Liver (tissue), 9 donors: ENCODE results near the gene RCOR1. TPM values are rescaled to one million over a fixed set of nuclear protein-coding genes. Genes with fewer than 3 reads are reported as not detected.

Experiments
- DNase-seq: peaks from one replicate; pipeline ENCODE4 v3.0.0-alpha.2; 2017; ENCODE audit warnings: low spot score
- H3K27ac ChIP-seq, 2 donors: one replicate each; pipeline ENCODE4 v1.7.0; 2013; ENCODE audit warnings: inconsistent platforms in 2 of 2, low read length in 2 of 2, control low read depth in 1 of 2, low read depth in 1 of 2, mild to moderate bottlenecking in 1 of 2
- H3K27me3 ChIP-seq, 4 donors: one replicate each; pipeline versions ENCODE4 v1.6.1 to v1.7.0; 2013; ENCODE audit warnings: low read length in 3 of 4, inconsistent platforms in 1 of 4, mild to moderate bottlenecking in 1 of 4, moderate library complexity in 1 of 4; ENCODE audit not compliant: control insufficient read depth in 4 of 4, insufficient read depth in 4 of 4
- H3K36me3 ChIP-seq, 4 donors: one replicate each; pipeline versions ENCODE4 v1.6.1 to v1.7.0; 2013; ENCODE audit warnings: low read length in 3 of 4, mild to moderate bottlenecking in 3 of 4, low read depth in 1 of 4, moderate library complexity in 1 of 4; ENCODE audit not compliant: control insufficient read depth in 4 of 4, insufficient read depth in 3 of 4
- H3K4me1 ChIP-seq, 4 donors: one replicate each; pipeline versions ENCODE4 v1.6.1 to v1.7.0; 2013; ENCODE audit warnings: low read length in 3 of 4, mild to moderate bottlenecking in 3 of 4, moderate library complexity in 1 of 4; ENCODE audit not compliant: control insufficient read depth in 4 of 4, insufficient read depth in 4 of 4
- H3K4me3 ChIP-seq, 3 donors: one replicate each; pipeline versions ENCODE4 v1.6.1 to v1.7.0; 2013; ENCODE audit warnings: low read length in 3 of 3, control low read depth in 1 of 3, low read depth in 1 of 3, mild to moderate bottlenecking in 1 of 3
- H3K9ac ChIP-seq, 2 donors: one replicate each; pipeline ENCODE4 v1.7.0; 2013; ENCODE audit warnings: low read length in 2 of 2, mild to moderate bottlenecking in 2 of 2, moderate library complexity in 2 of 2, control low read depth in 1 of 2, low read depth in 1 of 2
- H3K9me3 ChIP-seq, 4 donors: one replicate each; pipeline versions ENCODE4 v1.6.1 to v1.7.0; 2013; ENCODE audit warnings: low read length in 3 of 4; ENCODE audit not compliant: control insufficient read depth in 4 of 4
- EGR1 ChIP-seq, 2 donors: IDR thresholded peaks; 2 replicates each; pipeline ENCODE4 v1.6.1; 2016 to 2018; ENCODE audit warnings: antibody characterized with exemption in 2 of 2, low read depth in 2 of 2
- FOXA2 ChIP-seq: IDR thresholded peaks from 2 replicates; pipeline ENCODE4 v1.6.1; 2016; ENCODE audit warnings: antibody characterized with exemption
- GABPA ChIP-seq, 2 donors: IDR thresholded peaks in 1 of 2; conservative IDR thresholded peaks in 1 of 2; 2 replicates each; pipeline ENCODE4 v1.6.1; 2016; ENCODE audit warnings: antibody characterized with exemption in 2 of 2, mild to moderate bottlenecking in 1 of 2, moderate library complexity in 1 of 2
- HNF4A ChIP-seq, 2 donors: conservative IDR thresholded peaks; 2 replicates each; pipeline ENCODE4 v1.6.1; 2016; ENCODE audit warnings: antibody characterized with exemption in 2 of 2, mild to moderate bottlenecking in 2 of 2
- HNF4G ChIP-seq: IDR thresholded peaks from 2 replicates; pipeline ENCODE4 v1.6.1; 2016; ENCODE audit warnings: antibody characterized with exemption
- JUND ChIP-seq, 2 donors: IDR thresholded peaks; 2 replicates each; pipeline ENCODE4 v1.6.1; 2016; ENCODE audit warnings: antibody characterized with exemption in 2 of 2
- NR2F2 ChIP-seq: IDR thresholded peaks from 2 replicates; pipeline ENCODE4 v1.6.1; 2016; ENCODE audit warnings: antibody characterized with exemption
- RAD21 ChIP-seq, 2 donors: IDR thresholded peaks; 2 replicates each; pipeline ENCODE4 v1.6.1; 2016; ENCODE audit warnings: antibody characterized with exemption in 2 of 2, mild to moderate bottlenecking in 2 of 2
- RXRA ChIP-seq, 2 donors: IDR thresholded peaks; 2 replicates each; pipeline ENCODE4 v1.6.1; 2017 to 2018; ENCODE audit warnings: antibody characterized with exemption in 2 of 2, mild to moderate bottlenecking in 1 of 2
- SP1 ChIP-seq: IDR thresholded peaks from 2 replicates; pipeline ENCODE4 v1.6.1; 2018; ENCODE audit warnings: antibody characterized with exemption, mild to moderate bottlenecking
- TAF1 ChIP-seq: conservative IDR thresholded peaks from 2 replicates; pipeline ENCODE4 v1.6.1; 2016; ENCODE audit warnings: antibody characterized with exemption, mild to moderate bottlenecking
- YY1 ChIP-seq: IDR thresholded peaks from 2 replicates; pipeline ENCODE4 v1.6.1; 2016; ENCODE audit warnings: antibody characterized with exemption, mild to moderate bottlenecking
- WGBS: extraction: QIAGEN DNeasy Blood & Tissue Kit; methylation state at CpG from one replicate; pipeline ENCODE4 v1.1.7; 2013; 5-methylcytosine and 5-hydroxymethylcytosine counted together
- polyA plus RNA-seq, 2 donors: library from polyadenylated mRNA; stranded (reverse) in 1 of 2; unstranded in 1 of 2; fragments of 200-250 nt in 1 of 2; fragments of >200 nt in 1 of 2; fragmentation: Nextera tagmentation in 1 of 2; extraction: Ambion mirVana in 1 of 2; gene quantifications; one replicate each; pipeline versions ENCODE4 v1.2.1 to v1.2.3, GENCODE V29; 2013 to 2015
- total RNA-seq, 2 donors: library from RNA; depleted of rRNA; stranded (reverse); fragments of >200 nt; gene quantifications; one replicate each; pipeline ENCODE4 v1.2.3, GENCODE V29; 2014
- TF ChIP-seq, protein P1 (sequence below): fragments of 150-350 bp; IDR thresholded peaks from 2 replicates; pipeline ENCODE4 v1.5.1; 2017; ENCODE audit warnings: improper control_type of control experiment, low read depth, low read length; ENCODE audit not compliant: missing input control
- TF ChIP-seq, protein P2 (sequence below): IDR thresholded peaks from 2 replicates; pipeline ENCODE4 v1.6.1; 2016; ENCODE audit warnings: antibody characterized with exemption
- donor health status: healthy.
- donor health status: healthy.
- donor health status: healthy.
- donor health status: healthy.
- donor health status: healthy.

RCOR1 gene
- total and polyA plus RNA-seq, 4 donors: 4.2 to 17.0 (median 5.7) TPM

DNA sequence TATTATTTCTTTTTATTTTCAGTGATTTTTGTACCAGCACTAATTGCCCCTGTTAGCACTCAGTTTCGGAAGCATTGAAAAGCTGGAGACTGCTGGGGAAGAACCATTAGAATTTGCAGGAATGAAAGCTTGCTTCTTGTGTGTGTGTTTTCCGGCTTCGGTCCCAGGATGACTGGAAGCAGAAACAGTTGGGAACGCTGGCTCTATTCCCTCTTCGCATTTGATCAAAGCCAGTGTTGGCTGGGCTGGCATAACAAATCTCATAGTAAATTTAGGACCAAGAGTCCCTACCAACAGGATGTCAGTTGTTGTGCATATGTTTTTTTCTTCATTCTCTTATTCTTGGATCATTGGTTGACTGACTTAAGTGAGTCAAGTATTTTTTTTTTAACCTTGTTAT lies 131.2 kb downstream of the RCOR1 start:
- no peak for DNase-seq
- TF ChIP-seq, protein P1, sequence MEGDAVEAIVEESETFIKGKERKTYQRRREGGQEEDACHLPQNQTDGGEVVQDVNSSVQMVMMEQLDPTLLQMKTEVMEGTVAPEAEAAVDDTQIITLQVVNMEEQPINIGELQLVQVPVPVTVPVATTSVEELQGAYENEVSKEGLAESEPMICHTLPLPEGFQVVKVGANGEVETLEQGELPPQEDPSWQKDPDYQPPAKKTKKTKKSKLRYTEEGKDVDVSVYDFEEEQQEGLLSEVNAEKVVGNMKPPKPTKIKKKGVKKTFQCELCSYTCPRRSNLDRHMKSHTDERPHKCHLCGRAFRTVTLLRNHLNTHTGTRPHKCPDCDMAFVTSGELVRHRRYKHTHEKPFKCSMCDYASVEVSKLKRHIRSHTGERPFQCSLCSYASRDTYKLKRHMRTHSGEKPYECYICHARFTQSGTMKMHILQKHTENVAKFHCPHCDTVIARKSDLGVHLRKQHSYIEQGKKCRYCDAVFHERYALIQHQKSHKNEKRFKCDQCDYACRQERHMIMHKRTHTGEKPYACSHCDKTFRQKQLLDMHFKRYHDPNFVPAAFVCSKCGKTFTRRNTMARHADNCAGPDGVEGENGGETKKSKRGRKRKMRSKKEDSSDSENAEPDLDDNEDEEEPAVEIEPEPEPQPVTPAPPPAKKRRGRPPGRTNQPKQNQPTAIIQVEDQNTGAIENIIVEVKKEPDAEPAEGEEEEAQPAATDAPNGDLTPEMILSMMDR: no peak
- no peaks in the 10 kb centered on the region for H3K27me3 ChIP-seq
- H3K9me3 ChIP-seq: no peaks in the 10 kb centered on the region
- no peak overlapping the region for H3K9ac ChIP-seq
- H3K27ac ChIP-seq: no peak overlapping the region
- H3K36me3 ChIP-seq: peaks cover 2 to 52% (median 26%) of the 10 kb centered on the region in 4 donors
- H3K4me3 ChIP-seq: no peak overlapping the region
- 98% methylated on average over 5 of the region's 5 CpGs for WGBS
- H3K4me1 ChIP-seq: peaks cover 0 to 5% (median 2%) of the 10 kb centered on the region in 4 donors

DNA sequence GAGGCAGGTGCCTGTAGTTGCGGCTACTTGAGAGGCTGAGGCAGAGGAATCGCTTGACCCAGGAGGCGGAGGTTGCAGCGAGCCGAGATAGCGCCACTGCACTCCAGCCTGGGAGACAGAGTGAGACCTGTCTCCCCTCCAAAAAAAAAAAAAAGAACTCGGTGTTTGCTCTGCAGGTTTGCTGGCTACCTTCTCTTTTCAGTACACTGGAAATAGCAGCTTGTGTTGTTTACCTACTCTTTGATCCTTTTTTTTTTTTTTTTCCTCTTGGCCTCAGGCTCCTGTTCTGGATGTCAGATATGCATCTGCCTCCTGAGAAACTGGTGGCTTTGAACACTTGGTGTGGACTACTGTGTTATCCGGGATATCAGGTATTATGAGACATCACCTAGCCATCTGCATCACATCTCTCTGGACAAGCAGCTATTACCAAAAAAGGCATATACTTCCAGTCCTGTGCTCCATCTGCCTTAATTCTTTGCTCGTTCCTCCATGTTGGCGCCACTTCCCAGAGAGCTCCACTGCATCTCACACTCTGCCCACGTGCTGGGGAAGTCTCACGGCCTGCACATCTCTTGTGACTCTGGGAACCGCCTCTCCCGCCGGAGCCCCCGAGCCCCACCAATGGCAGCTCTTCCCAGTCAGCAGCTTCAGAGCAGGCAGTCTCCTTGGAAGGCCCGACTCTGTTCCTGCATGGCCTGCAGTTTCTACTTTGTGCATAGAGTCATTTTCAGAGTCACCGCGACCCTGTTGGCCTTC lies 133.9 kb downstream of the RCOR1 start:
- H3K4me1 ChIP-seq: peaks cover 0 to 5% (median 2%) of the 10 kb centered on the region in 4 donors
- no peak overlapping the region for H3K9ac ChIP-seq
- no peak overlapping the region for H3K4me3 ChIP-seq
- peak; percentile 22 for TF ChIP-seq YY1
- no peak for TF ChIP-seq NR2F2
- peak; percentile 77 for TF ChIP-seq FOXA2
- no peak for TF ChIP-seq TAF1
- peak; percentile 33 to 42 for TF ChIP-seq RAD21 (IDR thresholded peaks at IDR 0.05)
- TF ChIP-seq, protein P2, sequence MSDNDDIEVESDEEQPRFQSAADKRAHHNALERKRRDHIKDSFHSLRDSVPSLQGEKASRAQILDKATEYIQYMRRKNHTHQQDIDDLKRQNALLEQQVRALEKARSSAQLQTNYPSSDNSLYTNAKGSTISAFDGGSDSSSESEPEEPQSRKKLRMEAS: no peak
- TF ChIP-seq HNF4A (conservative IDR thresholded peaks at IDR 0.05): peak; percentile 76 to 78
- no peak for TF ChIP-seq GABPA (IDR thresholded peaks at IDR 0.05 in 1 of 2, conservative IDR thresholded peaks at IDR 0.05 in 1 of 2)
- TF ChIP-seq RXRA (IDR thresholded peaks at IDR 0.05): peak; percentile 25 to 52
- no peak for TF ChIP-seq JUND (IDR thresholded peaks at IDR 0.05)
- TF ChIP-seq HNF4G: no peak
- TF ChIP-seq, protein P1: no peak
- no peak for TF ChIP-seq EGR1 (IDR thresholded peaks at IDR 0.05; ENCODE audit: low read depth in 2 of 2)
- peak; percentile 57 for TF ChIP-seq SP1
- DNase-seq: no peak
- no peak overlapping the region for H3K27ac ChIP-seq
- H3K36me3 ChIP-seq: peaks cover 2 to 50% (median 26%) of the 10 kb centered on the region in 4 donors
- H3K9me3 ChIP-seq: no peaks in the 10 kb centered on the region
- no peaks in the 10 kb centered on the region for H3K27me3 ChIP-seq
- 67% methylated on average over 19 of the region's 19 CpGs for WGBS
